Fibroblast of mammary gland (primary cell): Measurements from ENCODE around the gene EGFLAM.

Experiments used
- DNase-seq: peaks from one replicate; pipeline ENCODE4 v3.0.0-alpha.2; 2010; ENCODE audit warnings: low read depth
- H3K4me3 ChIP-seq: 2 replicates; pipeline ENCODE4 v1.5.1; 2011; ENCODE audit warnings: low read depth, mild to moderate bottlenecking, low read length, moderate library complexity; ENCODE audit not compliant: control insufficient read depth
- TF ChIP-seq, protein P1 (sequence below): conservative IDR thresholded peaks from 2 replicates; pipeline ENCODE4 v1.5.1; 2011; ENCODE audit warnings: low read depth, low read length, inconsistent platforms; ENCODE audit not compliant: control insufficient read depth, insufficient read depth

The EGFLAM gene

GRCh38 chr5:38258319-38259061 is at the start of gene EGFLAM:
Gene EGFLAM (plus strand): TSS chr5:38258559. CDS start chr5:38258755, 196 bp downstream.
- H3K4me3 ChIP-seq = peak within 1 kb of the TSS; percentile 19
- TF ChIP-seq, protein P1, sequence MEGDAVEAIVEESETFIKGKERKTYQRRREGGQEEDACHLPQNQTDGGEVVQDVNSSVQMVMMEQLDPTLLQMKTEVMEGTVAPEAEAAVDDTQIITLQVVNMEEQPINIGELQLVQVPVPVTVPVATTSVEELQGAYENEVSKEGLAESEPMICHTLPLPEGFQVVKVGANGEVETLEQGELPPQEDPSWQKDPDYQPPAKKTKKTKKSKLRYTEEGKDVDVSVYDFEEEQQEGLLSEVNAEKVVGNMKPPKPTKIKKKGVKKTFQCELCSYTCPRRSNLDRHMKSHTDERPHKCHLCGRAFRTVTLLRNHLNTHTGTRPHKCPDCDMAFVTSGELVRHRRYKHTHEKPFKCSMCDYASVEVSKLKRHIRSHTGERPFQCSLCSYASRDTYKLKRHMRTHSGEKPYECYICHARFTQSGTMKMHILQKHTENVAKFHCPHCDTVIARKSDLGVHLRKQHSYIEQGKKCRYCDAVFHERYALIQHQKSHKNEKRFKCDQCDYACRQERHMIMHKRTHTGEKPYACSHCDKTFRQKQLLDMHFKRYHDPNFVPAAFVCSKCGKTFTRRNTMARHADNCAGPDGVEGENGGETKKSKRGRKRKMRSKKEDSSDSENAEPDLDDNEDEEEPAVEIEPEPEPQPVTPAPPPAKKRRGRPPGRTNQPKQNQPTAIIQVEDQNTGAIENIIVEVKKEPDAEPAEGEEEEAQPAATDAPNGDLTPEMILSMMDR = no peak
- DNase-seq = no peak

- peak; percentile 55 for DNase-seq
- TF ChIP-seq, protein P1 = peak; percentile 51
- H3K4me3 ChIP-seq = no peak overlapping the region
These were observed 49.5 kb upstream of the EGFLAM start for GRCh38 chr5:38208782-38209378.

DNA sequence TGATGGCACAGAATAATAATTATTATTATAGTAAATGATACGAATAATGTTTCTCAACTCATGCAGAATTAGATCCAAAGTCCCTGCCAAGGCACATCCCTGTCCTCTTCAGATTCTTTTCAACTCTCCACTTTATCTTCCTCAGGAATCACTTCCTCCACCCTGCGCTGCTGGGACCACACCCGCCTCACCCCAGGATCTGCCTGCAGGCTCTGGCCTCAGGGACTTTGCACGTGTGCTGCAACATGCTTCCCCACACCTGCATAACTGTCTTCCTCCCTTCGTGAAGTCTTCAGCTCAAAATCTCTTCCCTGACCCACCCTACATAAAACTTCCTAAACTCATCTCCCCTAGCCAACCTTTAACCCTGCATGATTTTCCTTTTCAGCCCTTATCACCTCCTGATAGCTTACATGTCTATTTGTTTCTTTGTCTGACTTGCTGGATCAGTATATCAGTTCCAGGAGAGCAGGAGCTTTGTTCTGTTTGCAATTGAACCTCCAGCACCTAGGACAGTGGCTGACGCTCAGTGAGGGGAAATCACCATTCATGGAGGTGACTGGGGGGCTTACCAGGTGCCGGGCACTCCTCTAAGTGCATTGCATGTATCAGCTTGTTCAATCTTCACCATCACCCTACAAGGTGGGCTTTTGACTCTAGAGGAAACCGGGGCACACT is 47.5 kb upstream of the EGFLAM start:
- DNase-seq = no peak

DNA sequence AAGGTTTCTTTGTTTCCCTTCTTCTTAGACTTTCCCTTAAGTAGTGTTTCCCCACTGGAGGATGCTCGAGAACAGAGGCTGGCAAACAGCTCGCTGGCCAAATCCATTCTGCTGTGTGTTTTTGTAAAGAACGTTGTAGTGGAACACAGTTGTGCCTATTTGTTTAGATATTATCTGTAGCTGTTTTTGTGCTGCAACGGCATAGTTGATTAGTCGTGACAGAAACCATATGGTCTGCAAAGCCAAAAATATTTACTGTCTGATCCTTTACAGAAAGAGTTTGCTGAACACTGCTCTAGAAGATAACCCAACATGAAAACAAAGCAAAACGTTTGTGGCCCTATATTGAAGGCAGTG is 47.0 kb upstream of the EGFLAM start:
- TF ChIP-seq, protein P1 = no peak
- no peak for DNase-seq
- H3K4me3 ChIP-seq = no peak overlapping the region

More for the DNA sequence above, 47.5 kb upstream of the EGFLAM start:
- H3K4me3 ChIP-seq = no peak overlapping the region
- TF ChIP-seq, protein P1 = no peak

DNA sequence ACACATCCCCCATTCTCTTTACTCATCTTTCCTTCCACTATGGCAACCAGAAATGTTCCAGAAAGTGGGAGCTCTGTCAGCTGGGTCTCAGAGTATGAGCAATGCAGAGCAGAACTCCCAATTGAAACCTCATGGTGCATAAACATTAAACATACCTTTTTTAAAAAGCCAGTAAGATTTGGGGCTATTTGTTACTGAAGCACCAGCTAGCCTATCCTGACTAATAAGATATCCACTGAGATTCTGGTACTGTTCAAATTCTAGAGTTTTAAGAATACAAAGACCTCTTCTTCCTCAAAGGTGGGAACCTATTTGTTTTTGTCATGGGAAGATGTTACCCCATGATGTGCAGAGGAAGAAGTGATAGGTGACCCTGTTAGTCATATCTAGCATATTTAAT is 46.1 kb upstream of the EGFLAM start:
- no peak for DNase-seq
- no peak overlapping the region for H3K4me3 ChIP-seq
- TF ChIP-seq, protein P1 = no peak

DNA sequence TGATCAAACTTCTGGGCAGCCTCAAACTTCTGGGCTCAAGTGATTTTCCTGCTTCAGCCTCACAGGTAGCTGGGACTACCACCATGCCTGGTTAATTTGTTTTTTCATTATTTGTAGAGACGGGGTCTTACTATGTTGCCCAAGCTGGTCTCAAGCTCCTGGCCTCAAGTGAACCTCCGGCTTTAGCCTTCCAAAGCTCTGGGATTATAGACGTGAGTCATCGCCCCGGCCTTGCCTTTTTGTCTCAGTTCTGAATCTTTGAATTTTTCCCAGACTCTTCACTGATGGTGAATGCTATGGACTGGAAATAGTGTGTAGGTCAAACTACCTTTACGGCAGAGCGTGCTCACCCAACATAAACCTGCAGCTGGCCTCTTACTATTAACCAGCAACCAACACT is 32.3 kb upstream of the EGFLAM start:
- TF ChIP-seq, protein P1 = no peak
- DNase-seq = no peak
- no peak overlapping the region for H3K4me3 ChIP-seq
